Measurements from ENCODE around the gene USP16. TPM values are rescaled to one million over a fixed set of nuclear protein-coding genes. Genes with fewer than 3 reads are reported as not detected.

The USP16 gene
- total RNA-seq, 1 experiment from 2014 or later: 24.6 TPM

DNA sequence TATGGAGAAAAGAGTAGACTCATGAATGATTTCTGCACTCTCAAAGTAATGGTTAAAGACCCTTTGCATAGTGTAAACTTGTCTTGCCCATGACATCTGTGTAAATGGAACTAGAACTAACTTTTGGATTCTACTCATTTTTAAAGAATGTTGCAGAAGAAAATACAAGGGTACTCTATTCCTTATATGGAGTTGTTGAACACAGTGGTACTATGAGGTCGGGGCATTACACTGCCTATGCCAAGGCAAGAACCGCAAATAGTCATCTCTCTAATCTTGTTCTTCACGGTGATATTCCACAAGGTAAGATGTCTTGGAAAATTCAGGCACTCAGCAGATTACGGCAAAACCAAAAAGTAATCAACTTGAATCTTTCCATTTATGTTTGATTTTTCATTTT, 29.2 kb downstream of the USP16 start:
- no TSS peak for BruUV-seq (replicated peaks)
- Histone ChIP-seq H2AFZ (no peak overlapping the region), H3K9me2 (ENCODE audit: insufficient read depth) (no peaks in the 10 kb centered on the region), H3K27ac (no peak overlapping the region), H3K79me2 (ENCODE audit: low read depth) (no peaks in the 10 kb centered on the region), H3K4me1 (replicated peaks; ENCODE audit: insufficient read depth) (no peaks in the 10 kb centered on the region), H3K9me3 (ENCODE audit: insufficient read depth, low read depth) (no peaks in the 10 kb centered on the region), H4K20me1 (ENCODE audit: insufficient read depth) (0 out of 2 replicates have a peak, but pooled peaks cover 7% of the 10 kb centered on the region), H3K4me3 (no peak overlapping the region), H3F3A (ENCODE audit: insufficient read depth, low read depth) (peaks cover 33% of the 10 kb centered on the region), H3K4me2 (no peak overlapping the region), H3K36me3 (ENCODE audit: low read depth) (peaks cover 5% of the 10 kb centered on the region; the same call in 1 of the 2 replicates), H3K27me3 (ENCODE audit: insufficient read depth, low read depth) (no peaks in the 10 kb centered on the region)
- intact Hi-C loops (cut with micrococcal nuclease; ENCODE audit: unreplicated experiment): no loop called here
- TF ChIP-seq EZH2 (IDR thresholded peaks at IDR 0.05; ENCODE audit: low read depth): no peak
- TF ChIP-seq, protein P1, sequence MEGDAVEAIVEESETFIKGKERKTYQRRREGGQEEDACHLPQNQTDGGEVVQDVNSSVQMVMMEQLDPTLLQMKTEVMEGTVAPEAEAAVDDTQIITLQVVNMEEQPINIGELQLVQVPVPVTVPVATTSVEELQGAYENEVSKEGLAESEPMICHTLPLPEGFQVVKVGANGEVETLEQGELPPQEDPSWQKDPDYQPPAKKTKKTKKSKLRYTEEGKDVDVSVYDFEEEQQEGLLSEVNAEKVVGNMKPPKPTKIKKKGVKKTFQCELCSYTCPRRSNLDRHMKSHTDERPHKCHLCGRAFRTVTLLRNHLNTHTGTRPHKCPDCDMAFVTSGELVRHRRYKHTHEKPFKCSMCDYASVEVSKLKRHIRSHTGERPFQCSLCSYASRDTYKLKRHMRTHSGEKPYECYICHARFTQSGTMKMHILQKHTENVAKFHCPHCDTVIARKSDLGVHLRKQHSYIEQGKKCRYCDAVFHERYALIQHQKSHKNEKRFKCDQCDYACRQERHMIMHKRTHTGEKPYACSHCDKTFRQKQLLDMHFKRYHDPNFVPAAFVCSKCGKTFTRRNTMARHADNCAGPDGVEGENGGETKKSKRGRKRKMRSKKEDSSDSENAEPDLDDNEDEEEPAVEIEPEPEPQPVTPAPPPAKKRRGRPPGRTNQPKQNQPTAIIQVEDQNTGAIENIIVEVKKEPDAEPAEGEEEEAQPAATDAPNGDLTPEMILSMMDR (conservative IDR thresholded peaks at IDR 0.05): no peak
- DNase-seq: no peak
- ChIA-PET CTCF (no interaction called here), POLR2A (ENCODE audit: unreplicated experiment) (no interaction called here)

DNA sequence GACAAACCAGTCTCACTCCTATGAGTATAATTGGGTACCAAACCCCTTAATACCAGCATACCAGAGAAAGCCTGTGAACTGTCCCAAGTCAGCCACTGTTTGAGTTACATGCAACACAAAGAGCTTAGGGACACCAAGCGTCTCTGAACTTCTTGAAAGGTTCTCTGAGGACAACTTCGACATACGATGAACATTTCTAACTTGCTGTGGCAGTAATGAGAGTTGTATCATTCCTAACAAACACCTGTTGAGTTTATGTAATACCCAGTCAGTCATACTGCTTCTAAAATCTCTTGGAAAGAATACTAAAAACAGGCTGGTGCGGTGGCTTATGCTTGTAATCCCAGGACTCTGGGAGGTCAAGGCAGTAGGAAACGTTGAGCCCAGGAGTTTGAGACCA, 30.6 kb downstream of the USP16 start:
- CTCF ChIA-PET: no interaction called here

DNA sequence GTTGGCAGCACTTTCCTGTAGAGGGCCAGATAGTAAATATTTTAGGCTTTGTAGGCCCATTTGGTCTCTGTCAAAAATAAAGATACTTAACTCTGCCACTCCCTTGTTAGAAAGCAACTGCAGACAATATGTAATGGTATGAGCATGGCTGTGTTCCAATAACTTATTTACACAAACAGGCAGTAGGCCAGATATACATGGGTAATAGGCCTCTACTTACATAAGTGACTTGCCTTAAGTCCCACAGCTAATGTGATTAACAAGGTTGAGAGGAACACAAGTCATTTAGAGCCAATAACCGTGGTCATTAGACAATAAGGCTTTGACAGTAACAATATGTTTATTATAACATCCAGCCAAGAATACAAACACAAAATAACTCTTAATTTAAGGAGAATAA, 31.5 kb downstream of the USP16 start:
- POLR2A ChIA-PET (ENCODE audit: unreplicated experiment): no interaction called here
- H3K36me3 ChIP-seq (ENCODE audit: low read depth): peaks cover 18% of the 10 kb centered on the region; the same call in 1 of the 2 replicates
- CTCF ChIA-PET: no interaction called here

More for the DNA sequence above, 30.6 kb downstream of the USP16 start:
- no peak overlapping the region for H3K4me2 ChIP-seq
- H3K4me1 ChIP-seq (replicated peaks; ENCODE audit: insufficient read depth): no peaks in the 10 kb centered on the region
- TF ChIP-seq, protein P1 (conservative IDR thresholded peaks at IDR 0.05): no peak
- TF ChIP-seq EZH2 (IDR thresholded peaks at IDR 0.05; ENCODE audit: low read depth): no peak
- H3K9me3 ChIP-seq (ENCODE audit: insufficient read depth, low read depth): no peaks in the 10 kb centered on the region
- no peak for DNase-seq
- H4K20me1 ChIP-seq (ENCODE audit: insufficient read depth): peaks cover 7% of the 10 kb centered on the region; the same call in 1 of the 2 replicates
- no peaks in the 10 kb centered on the region for H3K27me3 ChIP-seq (ENCODE audit: insufficient read depth, low read depth)
- H3K4me3 ChIP-seq: no peak overlapping the region
- POLR2A ChIA-PET (ENCODE audit: unreplicated experiment): no interaction called here
- no TSS peak for BruUV-seq (replicated peaks)
- H3K9me2 ChIP-seq (ENCODE audit: insufficient read depth): no peaks in the 10 kb centered on the region
- intact Hi-C loops (cut with micrococcal nuclease; ENCODE audit: unreplicated experiment): no loop called here
- no peak overlapping the region for H2AFZ ChIP-seq
- H3F3A ChIP-seq (ENCODE audit: insufficient read depth, low read depth): peaks cover 37% of the 10 kb centered on the region
- no peaks in the 10 kb centered on the region for H3K79me2 ChIP-seq (ENCODE audit: low read depth)
- no peak overlapping the region for H3K27ac ChIP-seq
- H3K36me3 ChIP-seq (ENCODE audit: low read depth): peaks cover 15% of the 10 kb centered on the region; the same call in 1 of the 2 replicates

More for the DNA sequence above, 31.5 kb downstream of the USP16 start:
- H3K27ac ChIP-seq: no peak overlapping the region
- no peak for DNase-seq
- intact Hi-C loops (cut with micrococcal nuclease; ENCODE audit: unreplicated experiment): no loop called here
- TF ChIP-seq, protein P1 (conservative IDR thresholded peaks at IDR 0.05): no peak
- TF ChIP-seq EZH2 (IDR thresholded peaks at IDR 0.05; ENCODE audit: low read depth): no peak
- no peaks in the 10 kb centered on the region for H3K9me3 ChIP-seq (ENCODE audit: insufficient read depth, low read depth)
- peaks cover 41% of the 10 kb centered on the region for H3F3A ChIP-seq (ENCODE audit: insufficient read depth, low read depth)
- no peak overlapping the region for H2AFZ ChIP-seq
- peaks cover 7% of the 10 kb centered on the region for H4K20me1 ChIP-seq (ENCODE audit: insufficient read depth)
- no peak overlapping the region for H3K4me2 ChIP-seq
- H3K4me3 ChIP-seq: no peak overlapping the region
- H3K27me3 ChIP-seq (ENCODE audit: insufficient read depth, low read depth): no peaks in the 10 kb centered on the region
- H3K79me2 ChIP-seq (ENCODE audit: low read depth): no peaks in the 10 kb centered on the region
- no peaks in the 10 kb centered on the region for H3K9me2 ChIP-seq (ENCODE audit: insufficient read depth)
- BruUV-seq (replicated peaks): no TSS peak
- no peaks in the 10 kb centered on the region for H3K4me1 ChIP-seq (replicated peaks; ENCODE audit: insufficient read depth)

Measured in PC-9 (cell line).